ENCODE measurements around the gene MRPL52.

- TF ChIP-seq MEF2D (CRISPR knock-in tag; IDR thresholded peaks at IDR 0.05), result peak; percentile 34; the same call in 1 of the 2 replicates
- no peak for TF ChIP-seq KLF16 (CRISPR knock-in tag; IDR thresholded peaks at IDR 0.05)
- peak; percentile 47; the same call in 1 of the 2 replicates for TF ChIP-seq PATZ1 (CRISPR knock-in tag; IDR thresholded peaks at IDR 0.05)
- peak; percentile 86; the same call in 1 of the 2 replicates for TF ChIP-seq PHF21A (CRISPR knock-in tag; IDR thresholded peaks at IDR 0.05)
- TF ChIP-seq SNAPC5 (CRISPR knock-in tag; IDR thresholded peaks at IDR 0.05; ENCODE audit: borderline replicate concordance), result no peak
- TF ChIP-seq SRSF9 (IDR thresholded peaks at IDR 0.05; ENCODE audit: borderline replicate concordance, insufficient read depth, low read depth, low read length, poor library complexity, severe bottlenecking), result no peak
- TF ChIP-seq KLF13 (CRISPR knock-in tag; IDR thresholded peaks at IDR 0.05), result no peak
- TF ChIP-seq CTCF (CRISPR knock-in tag; IDR thresholded peaks at IDR 0.05), result no peak
Observed at GRCh38 chr14:22807432-22808087, 22.1 kb upstream of the MRPL52 start.

Measured in HepG2 (cell line).